GM19025 (cell line): Measurements from ENCODE around the gene MYEOV.
A peak's percentile ranks its signal among the peaks of the same experiment; 100 is the strongest.

Experiments used
- ATAC-seq: cut with Tn5 transposase; IDR thresholded peaks from one replicate; pipeline ENCODE4 v1.9.1; 2021; ENCODE audit warnings: mild to moderate bottlenecking, low read depth, moderate library complexity; ENCODE audit not compliant: unreplicated experiment

MYEOV gene

DNA sequence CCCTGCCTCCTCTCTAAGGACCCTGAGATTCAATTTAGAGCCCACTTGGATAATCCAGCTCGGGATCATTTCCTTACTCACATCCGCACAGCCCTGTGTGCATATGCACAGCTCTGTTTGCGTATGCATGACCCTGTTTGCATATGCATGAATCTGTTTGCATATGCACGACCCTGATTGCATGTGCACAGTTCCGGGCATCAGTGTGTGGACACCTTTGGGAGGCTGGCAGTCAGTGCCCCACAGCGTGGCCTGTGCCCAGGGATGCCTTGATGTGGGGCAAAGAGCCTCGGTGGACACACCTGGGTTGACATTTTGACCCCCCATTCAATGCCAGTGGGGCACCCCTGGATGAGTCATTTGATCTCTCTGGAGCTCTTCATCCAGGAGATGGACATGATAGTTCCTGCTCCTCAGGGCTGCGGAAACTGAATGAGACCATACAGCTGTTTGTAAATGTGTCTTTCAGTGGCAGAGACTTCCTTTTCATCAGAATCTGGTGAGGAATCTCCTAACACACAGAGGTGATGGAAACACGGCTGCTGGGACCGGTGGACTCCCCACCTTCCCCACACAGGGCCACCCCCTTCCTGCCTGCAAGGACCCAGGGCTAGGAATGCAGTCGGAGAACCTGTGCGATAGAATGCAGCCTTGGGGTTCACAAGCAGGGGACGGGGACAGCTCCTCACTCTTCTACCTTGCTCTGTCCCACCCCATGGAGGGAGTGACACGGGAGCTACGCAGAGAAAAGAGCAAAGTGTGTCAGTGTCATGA lies 41.2 kb downstream of the MYEOV start:
- no peak for ATAC-seq

DNA sequence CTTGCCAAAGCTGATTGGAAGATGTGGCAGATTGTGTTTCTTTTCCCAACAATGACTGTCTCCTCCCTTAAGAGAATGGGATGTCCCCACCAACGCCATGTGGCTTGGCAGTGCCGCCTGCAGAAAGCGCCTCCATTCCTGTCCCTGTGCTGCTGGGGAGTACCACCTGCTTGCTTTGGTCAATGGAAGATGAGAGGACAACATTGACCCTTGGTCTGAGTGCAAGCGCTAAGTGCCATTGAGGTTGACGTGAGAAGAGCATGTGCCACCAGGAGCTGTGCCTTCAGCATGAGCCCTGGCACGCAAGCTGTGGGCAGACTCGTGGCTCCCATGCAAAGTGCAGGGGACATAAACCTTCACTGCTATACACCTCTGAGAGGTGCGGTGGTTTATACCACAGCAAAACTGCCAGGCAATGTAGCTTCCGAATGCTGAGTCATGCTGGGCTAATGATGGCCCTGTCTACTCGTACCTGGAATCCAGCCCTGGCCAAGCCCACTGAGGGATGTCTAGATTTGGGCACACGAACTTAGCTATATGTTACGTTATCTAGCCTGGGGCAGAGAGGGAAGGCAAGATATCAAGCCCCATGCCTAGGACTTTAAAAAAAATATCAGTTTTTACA lies 41.9 kb downstream of the MYEOV start:
- no peak for ATAC-seq

DNA sequence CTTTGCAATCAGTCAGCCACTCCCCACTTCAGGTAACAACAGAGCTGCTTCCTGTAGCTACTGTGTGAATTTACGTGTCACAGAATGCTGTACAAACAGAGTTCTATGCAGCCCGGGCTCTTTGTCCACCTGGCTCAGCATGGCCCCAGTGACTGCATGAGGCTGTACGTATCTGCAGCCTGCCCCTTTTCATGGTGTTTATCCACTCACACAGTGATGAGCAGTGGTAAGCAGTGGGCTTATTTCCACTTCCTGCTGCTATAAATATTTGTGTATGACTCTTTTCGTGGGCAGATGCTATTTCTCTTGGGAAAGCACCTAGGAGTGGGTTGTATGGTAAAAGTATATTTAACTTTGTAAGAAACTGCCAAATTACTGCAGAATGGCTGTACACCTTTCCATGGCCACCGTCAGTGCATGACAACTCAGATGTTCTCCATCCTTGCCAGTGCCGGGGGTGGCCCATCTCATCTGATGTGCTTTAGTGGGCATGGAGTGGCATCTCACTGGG lies 43.3 kb downstream of the MYEOV start:
- peak; percentile 55 for ATAC-seq

DNA sequence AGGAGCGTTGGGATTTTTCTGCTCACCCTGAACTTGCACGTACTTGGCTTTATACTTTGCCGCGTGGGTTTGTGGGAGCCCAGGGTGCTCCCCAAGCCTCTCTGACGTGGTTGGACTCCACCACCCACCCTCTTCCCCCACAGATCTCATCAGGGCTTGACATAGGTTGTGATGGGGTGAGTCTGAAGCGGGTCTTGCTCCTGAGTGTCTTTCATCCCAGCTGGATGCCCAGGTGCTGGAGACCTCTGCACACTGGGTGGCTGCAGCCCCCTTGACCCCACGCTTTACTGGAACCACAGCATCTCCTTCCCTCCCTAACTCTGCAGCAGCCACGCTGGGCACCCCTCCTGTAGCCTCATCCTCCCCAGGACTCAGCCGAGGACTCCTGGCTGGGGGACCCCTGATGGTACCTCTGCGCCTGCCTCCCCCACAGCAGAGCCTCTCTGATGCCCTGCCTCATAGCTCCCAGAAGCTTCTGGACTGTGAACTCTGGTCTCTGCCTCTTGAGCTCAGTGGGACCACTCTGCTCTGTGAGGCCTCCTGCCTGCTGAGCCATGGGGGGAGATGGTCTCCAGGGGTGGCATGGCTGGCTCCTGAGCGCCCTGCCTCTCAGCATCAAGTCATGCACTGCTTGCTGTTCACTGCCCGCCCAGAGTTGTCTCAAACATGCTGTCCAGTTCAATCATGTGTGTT lies 45.2 kb downstream of the MYEOV start:
- ATAC-seq: no peak

DNA sequence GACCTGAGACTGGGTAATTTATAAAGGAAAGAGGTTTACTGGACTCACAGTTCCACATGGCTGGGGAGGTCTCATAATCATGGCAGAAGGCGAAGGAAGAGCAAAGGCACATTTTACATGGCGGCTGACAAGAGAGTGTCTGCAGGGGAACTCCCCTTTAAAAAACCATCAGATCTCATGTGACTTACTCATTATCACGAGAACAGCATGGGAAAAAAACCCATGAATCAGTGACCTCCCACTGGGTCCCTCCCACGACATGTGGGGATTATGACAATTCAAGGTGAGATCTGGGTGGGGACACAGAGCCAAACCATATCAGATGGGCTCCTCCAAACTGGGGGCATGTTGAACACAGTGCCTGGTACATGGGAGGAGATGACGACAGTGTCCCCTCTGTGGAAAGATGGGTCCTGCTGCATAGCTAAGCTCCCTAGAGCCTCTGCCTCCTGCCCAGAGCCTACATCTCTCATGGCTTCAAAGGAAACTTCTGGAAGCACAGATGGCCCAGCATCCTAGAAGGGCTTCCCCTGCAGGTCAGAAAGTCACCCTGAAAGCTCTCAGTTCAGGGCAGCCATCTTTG lies 46.1 kb downstream of the MYEOV start:
- no peak for ATAC-seq

DNA sequence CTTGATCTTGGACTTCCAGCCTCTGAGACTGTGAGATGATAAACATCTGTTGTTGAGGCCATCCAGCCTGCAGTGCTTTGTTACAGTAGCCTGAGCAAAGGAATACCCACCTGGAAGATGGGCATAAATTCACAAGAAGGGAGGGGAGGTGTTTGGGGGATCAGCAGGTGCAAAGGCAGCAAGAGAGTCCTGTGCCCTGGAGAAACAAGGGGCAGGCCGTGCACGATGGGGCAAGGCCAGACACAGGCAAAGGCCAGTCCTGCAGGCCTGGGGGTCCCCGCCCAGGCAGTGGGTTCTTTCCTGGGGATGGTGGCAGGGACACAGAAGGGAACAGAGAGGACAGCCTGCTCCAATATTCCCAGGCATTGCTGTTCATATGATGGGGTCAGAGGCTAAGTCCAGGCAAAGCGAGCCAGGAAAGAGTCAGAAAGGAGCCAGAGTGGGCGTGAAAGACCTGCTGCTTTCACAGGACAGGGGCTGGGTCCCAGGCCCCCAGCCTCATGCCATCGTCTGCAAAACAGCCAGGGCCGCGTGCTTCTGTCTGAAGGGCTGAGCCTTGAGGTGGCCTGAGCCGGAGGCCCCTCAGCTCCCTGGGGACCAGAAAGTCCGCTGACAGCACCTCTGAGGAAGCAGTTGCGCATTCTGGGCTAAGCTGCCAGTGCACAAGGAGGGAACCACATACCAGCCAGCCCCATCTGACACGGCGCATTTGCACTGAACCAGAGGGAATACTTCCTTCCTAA lies 48.8 kb downstream of the MYEOV start:
- ATAC-seq: no peak

DNA sequence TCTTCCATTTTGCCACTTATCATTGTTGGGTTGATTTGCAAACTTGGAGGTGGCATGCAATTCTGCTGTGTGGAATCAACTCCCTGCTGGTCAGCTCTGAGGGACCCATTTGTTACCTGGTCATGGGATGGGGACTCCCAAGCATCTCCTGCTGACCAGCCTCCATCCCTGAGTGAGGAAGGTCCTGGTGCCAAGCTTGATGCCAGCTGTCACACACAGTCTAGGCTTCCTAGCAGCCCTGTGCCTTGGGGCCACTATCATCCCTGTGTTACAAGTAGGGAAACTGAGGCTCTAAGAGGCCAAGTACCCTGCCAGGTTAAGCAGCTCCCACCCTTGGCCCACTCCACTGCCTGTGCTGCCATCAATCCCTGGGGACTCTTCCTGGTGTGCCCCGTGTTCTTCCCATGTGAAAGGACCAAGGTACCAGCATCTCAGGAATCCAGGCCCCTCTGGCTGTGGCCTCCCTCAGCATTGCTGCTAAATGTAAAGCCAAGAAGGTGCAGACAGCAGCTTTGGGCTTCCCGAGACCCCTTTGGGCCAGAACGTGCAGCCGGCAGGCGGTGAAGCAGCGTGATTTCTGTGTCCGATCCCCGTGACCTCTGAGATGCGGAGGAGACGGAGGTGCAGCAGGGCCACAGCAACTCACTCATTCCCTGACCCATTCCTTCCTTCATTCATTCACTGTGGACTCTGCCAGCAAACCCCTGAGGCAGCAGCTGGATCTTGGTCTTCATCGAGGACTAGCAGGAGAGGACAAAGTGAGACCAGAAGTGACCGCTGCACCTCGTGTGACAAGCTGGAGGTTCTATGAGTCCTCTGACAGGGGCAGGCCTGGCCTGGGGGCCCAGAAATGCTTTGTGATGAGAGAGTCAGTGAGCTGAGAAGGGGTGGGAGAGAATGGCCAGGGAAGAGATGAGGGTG lies 49.7 kb downstream of the MYEOV start:
- ATAC-seq: no peak

DNA sequence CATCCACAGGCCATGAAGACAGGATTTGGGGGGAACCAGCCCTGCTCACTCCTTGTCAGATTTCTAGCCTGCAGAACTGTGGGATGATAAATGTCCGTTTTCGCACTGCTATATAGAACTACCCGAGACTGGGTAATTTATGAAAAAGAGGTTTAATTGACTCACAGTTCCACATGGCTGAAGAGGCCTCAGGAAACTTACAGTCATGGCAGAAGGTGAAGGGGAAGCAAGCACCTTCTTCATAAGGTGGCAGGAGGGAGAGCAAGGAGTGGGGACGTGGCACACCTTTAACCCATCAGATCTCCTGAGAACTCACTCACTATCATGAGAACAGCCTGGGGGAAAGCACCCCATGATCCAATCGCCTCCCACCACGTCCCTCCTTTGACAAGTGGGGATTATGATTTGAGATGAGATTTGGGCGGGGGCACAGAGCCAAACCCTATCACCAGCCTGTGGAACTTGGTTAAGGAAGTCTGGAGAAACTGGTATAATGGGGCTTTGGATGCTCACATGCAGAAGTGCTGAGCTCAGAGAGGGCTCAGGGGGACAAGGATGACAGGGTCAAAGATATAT lies 50.7 kb downstream of the MYEOV start:
- no peak for ATAC-seq
